IMR-90 (cell line): ENCODE measurements around the gene C11orf21. TPM values are rescaled to one million over a fixed set of nuclear protein-coding genes. Genes with fewer than 3 reads are reported as not detected.

Source experiments
- ATAC-seq: fragments of 200-7000 bp; cut with Tn5 transposase; 2 replicates; pipeline ENCODE4 v1.9.1; 2020; ENCODE audit warnings: low read depth, mild to moderate bottlenecking, moderate library complexity
- BruUV-seq: library from RNA; stranded (reverse); fragments of 400-500 nt; replicated peaks from 2 replicates; lab custom pipeline; 2021; lab: Mats Ljungman, UMichigan
- CTCF ChIA-PET: fragments of 300-600 bp; formaldehyde crosslinking; extraction: SDS; loops from one replicate; lab custom pipeline; 2021; ENCODE audit warnings: antibody characterized with exemption; lab: Yijun Ruan, JAX
- POLR2A ChIA-PET: fragments of 300-600 bp; sonication (Branson Sonifier 250); formaldehyde crosslinking; loops from one replicate; lab custom pipeline; 2022; ENCODE audit warnings: antibody characterized with exemption; ENCODE audit not compliant: unreplicated experiment; lab: Charles Lee
- DNase-seq: peaks from one replicate; pipeline ENCODE4 v3.0.0; 2013
- H2AFZ ChIP-seq: replicated peaks from 2 replicates; pipeline ENCODE3; 2013; ENCODE audit warnings: low read length, mild to moderate bottlenecking; ENCODE audit not compliant: poor library complexity
- H2AK5ac ChIP-seq: 2 replicates; pipeline ENCODE4 v1.6.1; 2013; ENCODE audit warnings: low read depth, low read length, inconsistent platforms
- H2AK9ac ChIP-seq: replicated peaks from 2 replicates; pipeline ENCODE3; 2013; ENCODE audit warnings: mild to moderate bottlenecking, low read depth, low read length, moderate library complexity; ENCODE audit not compliant: poor library complexity
- H2BK120ac ChIP-seq: 2 replicates; pipeline ENCODE4 v1.6.1; 2013; ENCODE audit warnings: low read depth, low read length, inconsistent platforms
- H2BK15ac ChIP-seq: 3 replicates; pipeline ENCODE4 v1.6.1; 2013; ENCODE audit warnings: low read depth, low read length, inconsistent platforms
- H2BK20ac ChIP-seq: 2 replicates; pipeline ENCODE4 v1.6.1; 2013; ENCODE audit warnings: low read depth, mild to moderate bottlenecking, inconsistent platforms, low read length, moderate library complexity
- H2BK5ac ChIP-seq: 2 replicates; pipeline ENCODE4 v1.6.1; 2013; ENCODE audit warnings: mild to moderate bottlenecking, low read depth, low read length, inconsistent platforms; ENCODE audit not compliant: poor library complexity, severe bottlenecking
- H3K14ac ChIP-seq: replicated peaks from 2 replicates; pipeline ENCODE4 v1.6.1; 2013; ENCODE audit warnings: low read depth, low read length, inconsistent platforms
- H3K18ac ChIP-seq: 2 replicates; pipeline ENCODE4 v1.6.1; 2013; ENCODE audit warnings: low read depth, low read length, control low read depth
- H3K23ac ChIP-seq: 2 replicates; pipeline ENCODE4 v1.6.1; 2013; ENCODE audit warnings: low read depth, low read length, inconsistent platforms
- H3K27ac ChIP-seq: 2 replicates; pipeline ENCODE4 v1.5.1; 2013; ENCODE audit warnings: mild to moderate bottlenecking, control low read depth, low read length; ENCODE audit not compliant: insufficient read depth
- H3K27me3 ChIP-seq: 2 replicates; pipeline ENCODE4 v1.6.1; 2013; ENCODE audit warnings: low read length; ENCODE audit not compliant: control insufficient read depth, insufficient read depth
- H3K36me3 ChIP-seq: 2 replicates; pipeline ENCODE4 v1.6.1; 2013; ENCODE audit warnings: low read length, mixed read lengths; ENCODE audit not compliant: control insufficient read depth, insufficient read depth
- H3K4ac ChIP-seq: 2 replicates; pipeline ENCODE4 v1.6.1; 2013; ENCODE audit warnings: low read depth, low read length, inconsistent platforms
- H3K4me1 ChIP-seq: 2 replicates; pipeline ENCODE4 v1.6.1; 2013; ENCODE audit warnings: low read length, mixed read lengths; ENCODE audit not compliant: control insufficient read depth, insufficient read depth
- H3K4me2 ChIP-seq: 2 replicates; pipeline ENCODE4 v1.6.1; 2013; ENCODE audit warnings: low read depth, mild to moderate bottlenecking, control low read depth, low read length, moderate library complexity
- H3K4me3 ChIP-seq: 2 replicates; pipeline ENCODE4 v1.5.1; 2013; ENCODE audit warnings: low read depth, mild to moderate bottlenecking, control low read depth, low read length, moderate library complexity; ENCODE audit not compliant: insufficient read depth
- H3K56ac ChIP-seq: 2 replicates; pipeline ENCODE4 v1.6.1; 2013; ENCODE audit warnings: low read length, inconsistent platforms; ENCODE audit not compliant: insufficient read depth; ENCODE audit errors: extremely low read depth
- H3K79me1 ChIP-seq, 2 experiments: 2 replicates each; pipeline ENCODE4 v1.6.1; 2013; ENCODE audit warnings: low read length in 2 of 2, inconsistent platforms in 1 of 2, low read depth in 1 of 2
- H3K9ac ChIP-seq: 2 replicates; pipeline ENCODE4 v1.6.1; 2013; ENCODE audit warnings: low read depth, low read length, control low read depth
- H3K9me1 ChIP-seq: 2 replicates; pipeline ENCODE4 v1.6.1; 2013; ENCODE audit warnings: low read length, inconsistent platforms; ENCODE audit not compliant: insufficient read depth
- H3K9me3 ChIP-seq: 2 replicates; pipeline ENCODE4 v1.6.1; 2013; ENCODE audit warnings: low read length; ENCODE audit not compliant: control insufficient read depth, insufficient read depth
- H4K20me1 ChIP-seq: 2 replicates; pipeline ENCODE4 v1.6.1; 2013; ENCODE audit warnings: low read length, inconsistent platforms; ENCODE audit not compliant: insufficient read depth
- H4K5ac ChIP-seq: 2 replicates; pipeline ENCODE4 v1.6.1; 2013; ENCODE audit warnings: mild to moderate bottlenecking, low read depth, low read length, control low read depth
- H4K8ac ChIP-seq, 2 experiments: 2 replicates each; pipeline ENCODE4 v1.6.1; 2013; ENCODE audit warnings: low read depth in 2 of 2, low read length in 2 of 2, control low read depth in 1 of 2, inconsistent platforms in 1 of 2
- H4K91ac ChIP-seq: 2 replicates; pipeline ENCODE4 v1.6.1; 2013; ENCODE audit warnings: low read depth, low read length, inconsistent platforms; ENCODE audit not compliant: insufficient read depth
- BHLHE40 ChIP-seq: fragments of 150-350 bp; IDR thresholded peaks from 2 replicates; pipeline ENCODE4 v1.6.1; 2016; ENCODE audit warnings: mild to moderate bottlenecking, low read depth, low read length
- CEBPB ChIP-seq: IDR thresholded peaks from 2 replicates; pipeline ENCODE4 v1.6.1; 2012; ENCODE audit warnings: low read depth, low read length, improper control_type of control experiment
- CHD1 ChIP-seq: IDR thresholded peaks from 2 replicates; pipeline ENCODE4 v1.6.1; 2012; ENCODE audit warnings: low read depth, low read length, improper control_type of control experiment
- CTCF ChIP-seq: conservative IDR thresholded peaks from 2 replicates; pipeline ENCODE4 v1.5.1; 2012; ENCODE audit warnings: mild to moderate bottlenecking, low read depth, low read length, improper control_type of control experiment
- FOS ChIP-seq: fragments of 150-350 bp; IDR thresholded peaks from 2 replicates; pipeline ENCODE4 v1.6.1; 2016; ENCODE audit warnings: low read depth, low read length
- MAFK ChIP-seq: IDR thresholded peaks from 2 replicates; pipeline ENCODE4 v1.6.1; 2012; ENCODE audit warnings: low read depth, low read length, improper control_type of control experiment
- MAZ ChIP-seq: IDR thresholded peaks from 2 replicates; pipeline ENCODE4 v1.6.1; 2012; ENCODE audit warnings: low read depth, mild to moderate bottlenecking, low read length, improper control_type of control experiment, moderate library complexity, borderline replicate concordance
- MXI1 ChIP-seq: IDR thresholded peaks from 2 replicates; pipeline ENCODE4 v1.6.1; 2012; ENCODE audit warnings: low read depth, mild to moderate bottlenecking, low read length, moderate library complexity, borderline replicate concordance
- NFE2L2 ChIP-seq: fragments of 150-350 bp; IDR thresholded peaks from 2 replicates; pipeline ENCODE4 v1.6.1; 2016; ENCODE audit warnings: low read depth, mild to moderate bottlenecking, low read length
- POLR2A ChIP-seq: IDR thresholded peaks from 2 replicates; pipeline ENCODE4 v1.6.1; 2012; ENCODE audit warnings: mild to moderate bottlenecking, low read depth, low read length
- RAD21 ChIP-seq: IDR thresholded peaks from 2 replicates; pipeline ENCODE4 v1.6.1; 2012; ENCODE audit warnings: low read length, improper control_type of control experiment
- RCOR1 ChIP-seq: IDR thresholded peaks from 2 replicates; pipeline ENCODE4 v1.6.1; 2012; ENCODE audit warnings: mild to moderate bottlenecking, low read length, improper control_type of control experiment; ENCODE audit not compliant: insufficient replicate concordance
- RFX5 ChIP-seq: IDR thresholded peaks from 2 replicates; pipeline ENCODE4 v1.8.0; 2012; ENCODE audit warnings: low read depth, mild to moderate bottlenecking, low read length, moderate library complexity
- SMC3 ChIP-seq: fragments of 150-350 bp; IDR thresholded peaks from 2 replicates; pipeline ENCODE4 v1.6.1; 2016; ENCODE audit warnings: low read depth, mild to moderate bottlenecking, antibody characterized with exemption, low read length, moderate library complexity
- USF2 ChIP-seq: fragments of 150-350 bp; IDR thresholded peaks from 2 replicates; pipeline ENCODE4 v1.6.1; 2017; ENCODE audit warnings: mild to moderate bottlenecking, antibody characterized with exemption, low read length, low read depth
- WGBS, 2 experiments: methylation state at CpG; one replicate each; pipeline versions ENCODE4 v1.1.5 to v1.1.7; 2013; ENCODE audit warnings: missing lambda C conversion rate in 2 of 2; ENCODE audit not compliant: insufficient read length in 1 of 2; ENCODE audit errors: extremely low coverage in 2 of 2; 5-methylcytosine and 5-hydroxymethylcytosine counted together
- dilution Hi-C: fragments of 300-500 bp; cut with HindIII; formaldehyde crosslinking; loops from one replicate; pipeline ENCODE4 v1.14.3; 2018; ENCODE audit warnings: low sequenced_read_pairs; ENCODE audit not compliant: unreplicated experiment
- in situ Hi-C: fragments of 300-500 bp; cut with MboI; formaldehyde crosslinking; loops from 3 replicates; pipeline ENCODE4 v1.14.3; 2019; ENCODE audit warnings: low sequenced_read_pairs, inconsistent platforms, mixed read lengths
- intact Hi-C: fragments of 100-400 bp; cut with micrococcal nuclease; formaldehyde crosslinking; loops from 2 replicates; pipeline ENCODE4 v1.10.0; 2022
- polyA plus RNA-seq, 3 experiments: library from polyadenylated mRNA; depleted of rRNA; stranded (reverse); fragments of >200 nt; gene quantifications; 2 replicates each; pipeline ENCODE4 v1.2.3, GENCODE V29; 2012; ENCODE audit warnings: low replicate concordance in 1 of 3
- total RNA-seq: library from RNA; depleted of rRNA; stranded (reverse); fragments of >200 nt; gene quantifications from 2 replicates; pipeline ENCODE4 v1.2.3, GENCODE V29; 2012
- TF ChIP-seq, protein P1 (sequence below): fragments of 150-350 bp; IDR thresholded peaks from 2 replicates; pipeline ENCODE4 v1.6.1; 2016; ENCODE audit warnings: low read depth, mild to moderate bottlenecking, low read length, moderate library complexity, borderline replicate concordance

The C11orf21 gene
- total and polyA plus RNA-seq, 2 of the 4 experiments (the other 2 are of a cell fraction), result not detected

DNA sequence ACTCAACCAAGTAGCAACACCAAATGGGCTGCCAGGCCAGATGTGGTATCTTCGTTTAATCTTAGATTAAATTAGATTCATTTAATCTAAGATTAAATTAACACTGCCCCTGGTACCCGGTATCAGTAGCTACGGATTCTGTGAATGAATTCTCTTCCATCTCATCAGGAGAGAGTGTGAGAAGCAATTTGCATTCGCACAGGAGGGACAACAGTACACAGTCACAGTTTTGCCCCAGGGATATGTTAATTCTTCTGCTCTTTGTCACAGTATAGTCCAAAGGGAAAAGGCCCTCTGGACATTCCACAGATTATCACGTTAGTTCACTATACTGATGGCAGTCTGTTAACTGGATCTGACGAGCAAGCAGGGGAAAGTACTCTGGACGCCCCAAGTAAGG is 54.2 kb downstream of the C11orf21 start:
- ChIA-PET CTCF (no interaction called here), POLR2A (no interaction called here)
- H4K8ac ChIP-seq, result no peak overlapping the region
- ATAC-seq (no peak), DNase-seq (no peak)
- no peak overlapping the region for H3K4me3 ChIP-seq
- no peak overlapping the region for H3K14ac ChIP-seq
- dilution Hi-C loops (no loop called here), in situ Hi-C loops (no loop called here), intact Hi-C loops (no loop called here)
- no peak overlapping the region for H2AFZ ChIP-seq
- H4K5ac ChIP-seq, result no peak overlapping the region
- no peak overlapping the region for H2AK9ac ChIP-seq
- H3K9me1 ChIP-seq, result no peaks in the 10 kb centered on the region
- H3K4ac ChIP-seq, result no peak overlapping the region
- H2BK20ac ChIP-seq, result no peak overlapping the region
- H3K9ac ChIP-seq, result no peak overlapping the region
- no peak overlapping the region for H2BK15ac ChIP-seq
- no peak overlapping the region for H3K27ac ChIP-seq
- no peak overlapping the region for H2BK120ac ChIP-seq
- H4K91ac ChIP-seq, result no peak overlapping the region
- no peak overlapping the region for H2AK5ac ChIP-seq
- TF ChIP-seq CHD1 (no peak), RCOR1 (no peak), CTCF (no peak), SMC3 (no peak), BHLHE40 (no peak), MAFK (no peak), NFE2L2 (no peak), MAZ (no peak), FOS (no peak), MXI1 (no peak), RFX5 (no peak), USF2 (no peak), POLR2A (no peak), CEBPB (no peak), RAD21 (no peak)
- TF ChIP-seq, protein P1, sequence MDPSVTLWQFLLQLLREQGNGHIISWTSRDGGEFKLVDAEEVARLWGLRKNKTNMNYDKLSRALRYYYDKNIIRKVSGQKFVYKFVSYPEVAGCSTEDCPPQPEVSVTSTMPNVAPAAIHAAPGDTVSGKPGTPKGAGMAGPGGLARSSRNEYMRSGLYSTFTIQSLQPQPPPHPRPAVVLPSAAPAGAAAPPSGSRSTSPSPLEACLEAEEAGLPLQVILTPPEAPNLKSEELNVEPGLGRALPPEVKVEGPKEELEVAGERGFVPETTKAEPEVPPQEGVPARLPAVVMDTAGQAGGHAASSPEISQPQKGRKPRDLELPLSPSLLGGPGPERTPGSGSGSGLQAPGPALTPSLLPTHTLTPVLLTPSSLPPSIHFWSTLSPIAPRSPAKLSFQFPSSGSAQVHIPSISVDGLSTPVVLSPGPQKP, result no peak
- H3K4me1 ChIP-seq, result no peaks in the 10 kb centered on the region
- H3K4me2 ChIP-seq, result no peak overlapping the region
- H3K23ac ChIP-seq, result no peak overlapping the region
- peaks cover 33% of the 10 kb centered on the region for H3K27me3 ChIP-seq
- H2BK5ac ChIP-seq, result no peak overlapping the region
- no peak overlapping the region for H3K56ac ChIP-seq
- no TSS peak for BruUV-seq
- H3K18ac ChIP-seq, result no peak overlapping the region
- no peaks in the 10 kb centered on the region for H3K9me3 ChIP-seq
- WGBS, 2 experiments, result no CpG with 5 or more reads among the region's 7 CpGs
- no peaks in the 10 kb centered on the region for H3K36me3 ChIP-seq
- H3K79me1 ChIP-seq, result no peaks in the 10 kb centered on the region
- no peaks in the 10 kb centered on the region for H4K20me1 ChIP-seq
